Cardiac muscle cell (in vitro differentiated cells and primary cell): ENCODE measurements around the gene LUZP1. TPM values are rescaled to one million over a fixed set of nuclear protein-coding genes. Genes with fewer than 3 reads are reported as not detected.

Source experiments
- DNase-seq, 2 donors: peaks; one replicate each; pipeline versions ENCODE4 v3.0.0 to v3.0.0-alpha.2; 2010 to 2017; ENCODE audit warnings: low read depth in 1 of 2, low spot score in 1 of 2
- H3K27ac ChIP-seq: fragments of 200-600 bp; sonication (generic); 2 replicates; pipeline ENCODE4 v1.5.1; 2016
- H3K27me3 ChIP-seq: fragments of 200-600 bp; sonication (generic); 2 replicates; pipeline ENCODE4 v1.6.0; 2016; ENCODE audit warnings: control low read depth
- H3K36me3 ChIP-seq: fragments of 200-600 bp; sonication (generic); 2 replicates; pipeline ENCODE4 v1.5.1; 2016; ENCODE audit warnings: control low read depth
- H3K4me1 ChIP-seq: fragments of 200-600 bp; sonication (generic); 2 replicates; pipeline ENCODE4 v1.8.1; 2017; ENCODE audit warnings: low read depth, mild to moderate bottlenecking, mixed run types
- H3K4me3 ChIP-seq: fragments of 200-600 bp; sonication (generic); 2 replicates; pipeline ENCODE4 v1.5.1; 2016; ENCODE audit warnings: mild to moderate bottlenecking
- H3K9me3 ChIP-seq: fragments of 200-600 bp; sonication (generic); 2 replicates; pipeline ENCODE4 v1.5.1; 2017; ENCODE audit warnings: low read depth, mild to moderate bottlenecking, control low read depth
- polyA plus RNA-seq: library from polyadenylated mRNA; unstranded; fragments of >200 nt; fragmentation: Nextera tagmentation; extraction: Ambion mirVana; gene quantifications from 2 replicates; pipeline ENCODE4 v1.2.1, GENCODE V29; 2016
- total RNA-seq: library from RNA; depleted of rRNA; stranded (reverse); fragments of >200 nt; gene quantifications from 2 replicates; pipeline ENCODE4 v1.2.3, GENCODE V29; 2016
- TF ChIP-seq, protein P1 (sequence below): IDR thresholded peaks from 2 replicates; pipeline ENCODE4 v1.5.1; 2012; ENCODE audit warnings: low read depth, mild to moderate bottlenecking, low read length

The LUZP1 gene
- total and polyA plus RNA-seq, 2 experiments from 2014 or later = 26.6 to 35.2 TPM

DNA sequence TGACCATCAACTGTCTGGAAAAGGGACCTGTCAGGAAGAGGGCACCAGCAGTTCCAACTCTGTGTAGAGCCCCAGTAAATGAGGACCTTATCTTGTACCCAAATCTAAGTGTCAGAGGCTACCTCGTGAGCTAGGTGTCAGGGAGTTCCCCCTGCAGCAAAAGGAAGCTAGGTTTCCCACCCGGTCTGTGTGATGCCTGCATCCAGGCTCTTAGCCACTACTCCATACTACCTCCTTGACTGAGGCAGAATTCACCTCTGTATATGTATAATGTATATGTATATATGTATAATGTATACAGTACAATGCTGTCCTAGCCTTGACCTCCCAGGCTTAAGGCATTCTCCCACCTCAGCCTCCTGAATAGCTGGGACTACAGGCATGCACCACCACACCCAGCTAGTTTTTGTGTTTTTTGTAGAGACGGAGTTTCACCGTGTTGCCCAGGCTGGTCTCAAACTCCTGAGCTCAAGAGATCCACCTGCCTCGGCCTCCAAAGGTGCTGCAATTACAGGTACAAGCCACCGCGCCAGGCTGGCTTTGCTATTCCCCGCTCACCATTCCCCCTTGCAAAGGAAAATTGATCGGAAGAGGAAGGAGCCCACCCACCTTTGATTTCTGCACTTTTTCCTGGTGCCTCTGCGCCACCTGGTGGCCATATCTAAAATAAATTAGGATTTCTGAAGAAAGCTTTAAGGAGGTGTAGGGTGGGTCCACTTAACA, 15.7 kb upstream of the LUZP1 start:
- Histone ChIP-seq H3K4me1 (no peaks in the 10 kb centered on the region), H3K9me3 (no peaks in the 10 kb centered on the region), H3K27ac (no peak overlapping the region), H3K36me3 (no peaks in the 10 kb centered on the region), H3K4me3 (no peak overlapping the region), H3K27me3 (peaks cover 13% of the 10 kb centered on the region)
- DNase-seq = peak; percentile 61 to 76
- TF ChIP-seq, protein P1, sequence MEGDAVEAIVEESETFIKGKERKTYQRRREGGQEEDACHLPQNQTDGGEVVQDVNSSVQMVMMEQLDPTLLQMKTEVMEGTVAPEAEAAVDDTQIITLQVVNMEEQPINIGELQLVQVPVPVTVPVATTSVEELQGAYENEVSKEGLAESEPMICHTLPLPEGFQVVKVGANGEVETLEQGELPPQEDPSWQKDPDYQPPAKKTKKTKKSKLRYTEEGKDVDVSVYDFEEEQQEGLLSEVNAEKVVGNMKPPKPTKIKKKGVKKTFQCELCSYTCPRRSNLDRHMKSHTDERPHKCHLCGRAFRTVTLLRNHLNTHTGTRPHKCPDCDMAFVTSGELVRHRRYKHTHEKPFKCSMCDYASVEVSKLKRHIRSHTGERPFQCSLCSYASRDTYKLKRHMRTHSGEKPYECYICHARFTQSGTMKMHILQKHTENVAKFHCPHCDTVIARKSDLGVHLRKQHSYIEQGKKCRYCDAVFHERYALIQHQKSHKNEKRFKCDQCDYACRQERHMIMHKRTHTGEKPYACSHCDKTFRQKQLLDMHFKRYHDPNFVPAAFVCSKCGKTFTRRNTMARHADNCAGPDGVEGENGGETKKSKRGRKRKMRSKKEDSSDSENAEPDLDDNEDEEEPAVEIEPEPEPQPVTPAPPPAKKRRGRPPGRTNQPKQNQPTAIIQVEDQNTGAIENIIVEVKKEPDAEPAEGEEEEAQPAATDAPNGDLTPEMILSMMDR = peak; percentile 56

DNA sequence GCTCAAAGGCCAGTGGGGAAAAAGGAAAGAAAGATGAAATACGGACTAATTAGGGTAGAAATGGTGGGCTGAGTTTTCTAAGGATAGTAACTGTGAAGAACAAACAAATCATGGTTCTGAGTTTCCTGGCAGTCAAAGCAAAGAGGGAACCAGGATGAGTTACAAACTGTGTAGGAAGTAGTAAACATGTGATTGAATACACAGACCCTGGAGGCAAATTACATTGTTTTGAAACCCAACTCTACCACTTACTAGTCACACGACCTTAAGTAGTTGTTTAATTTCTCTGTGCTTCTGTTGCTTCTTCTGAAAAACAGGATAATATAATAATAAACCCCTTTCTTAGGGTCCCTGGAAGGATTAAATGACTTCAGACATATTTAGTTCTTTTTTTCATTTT, 11.2 kb upstream of the LUZP1 start:
- H3K27me3 ChIP-seq = peaks cover 34% of the 10 kb centered on the region
- TF ChIP-seq, protein P1 = no peak
- no peak for DNase-seq
- no peak overlapping the region for H3K4me3 ChIP-seq
- no peaks in the 10 kb centered on the region for H3K36me3 ChIP-seq
- H3K9me3 ChIP-seq = no peaks in the 10 kb centered on the region
- H3K4me1 ChIP-seq = peaks cover 7% of the 10 kb centered on the region
- H3K27ac ChIP-seq = no peak overlapping the region

DNA sequence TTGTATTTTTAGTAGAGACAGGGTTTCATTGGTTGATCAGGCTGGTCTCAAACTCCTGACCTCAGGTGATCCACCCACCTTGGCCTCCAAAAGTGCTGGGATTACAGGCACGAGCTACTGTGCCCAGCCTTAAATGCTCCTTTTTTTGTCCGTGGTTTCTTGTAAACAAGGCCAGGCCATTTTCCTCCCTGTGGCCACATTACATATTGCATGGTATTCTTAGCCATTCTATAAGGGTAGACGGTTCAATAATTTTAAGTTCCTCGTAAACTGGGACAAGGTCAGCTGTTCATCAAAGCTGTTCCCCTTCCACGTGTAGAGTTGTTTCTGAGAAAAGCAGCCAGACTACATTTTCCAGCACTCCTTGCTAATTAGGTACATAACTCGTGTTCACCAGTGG, 10.3 kb upstream of the LUZP1 start:
- Histone ChIP-seq H3K4me1 (peaks cover 7% of the 10 kb centered on the region), H3K36me3 (no peaks in the 10 kb centered on the region), H3K4me3 (no peak overlapping the region), H3K27me3 (peaks cover 36% of the 10 kb centered on the region), H3K27ac (no peak overlapping the region), H3K9me3 (no peaks in the 10 kb centered on the region)
- peak; percentile 12 to 57 for DNase-seq
- TF ChIP-seq, protein P1 = peak; percentile 28

DNA sequence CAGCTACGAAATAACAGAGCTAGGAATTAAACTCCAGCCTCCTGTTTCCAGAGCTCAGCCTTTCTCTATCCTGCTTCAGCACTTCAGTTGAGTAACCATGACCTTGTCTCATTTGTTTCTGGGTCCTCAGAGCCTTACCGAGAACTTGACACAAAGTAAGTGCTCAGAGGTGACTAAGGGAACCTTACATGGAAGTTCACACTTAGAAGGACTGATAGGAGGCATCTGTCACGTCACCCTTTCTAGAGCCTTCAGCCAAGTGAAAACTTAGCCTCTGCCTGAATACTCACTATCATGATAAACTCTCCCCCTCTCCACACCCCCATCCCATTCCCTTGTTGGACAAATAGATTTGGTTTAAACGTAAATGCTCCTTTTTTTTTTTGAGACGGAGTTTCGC, 9.8 kb upstream of the LUZP1 start:
- Histone ChIP-seq H3K9me3 (no peaks in the 10 kb centered on the region), H3K27me3 (peaks cover 32% of the 10 kb centered on the region), H3K4me1 (peaks cover 7% of the 10 kb centered on the region), H3K36me3 (no peaks in the 10 kb centered on the region), H3K4me3 (no peak overlapping the region), H3K27ac (no peak overlapping the region)
- peak; percentile 20 to 44 for DNase-seq
- TF ChIP-seq, protein P1 = no peak

DNA sequence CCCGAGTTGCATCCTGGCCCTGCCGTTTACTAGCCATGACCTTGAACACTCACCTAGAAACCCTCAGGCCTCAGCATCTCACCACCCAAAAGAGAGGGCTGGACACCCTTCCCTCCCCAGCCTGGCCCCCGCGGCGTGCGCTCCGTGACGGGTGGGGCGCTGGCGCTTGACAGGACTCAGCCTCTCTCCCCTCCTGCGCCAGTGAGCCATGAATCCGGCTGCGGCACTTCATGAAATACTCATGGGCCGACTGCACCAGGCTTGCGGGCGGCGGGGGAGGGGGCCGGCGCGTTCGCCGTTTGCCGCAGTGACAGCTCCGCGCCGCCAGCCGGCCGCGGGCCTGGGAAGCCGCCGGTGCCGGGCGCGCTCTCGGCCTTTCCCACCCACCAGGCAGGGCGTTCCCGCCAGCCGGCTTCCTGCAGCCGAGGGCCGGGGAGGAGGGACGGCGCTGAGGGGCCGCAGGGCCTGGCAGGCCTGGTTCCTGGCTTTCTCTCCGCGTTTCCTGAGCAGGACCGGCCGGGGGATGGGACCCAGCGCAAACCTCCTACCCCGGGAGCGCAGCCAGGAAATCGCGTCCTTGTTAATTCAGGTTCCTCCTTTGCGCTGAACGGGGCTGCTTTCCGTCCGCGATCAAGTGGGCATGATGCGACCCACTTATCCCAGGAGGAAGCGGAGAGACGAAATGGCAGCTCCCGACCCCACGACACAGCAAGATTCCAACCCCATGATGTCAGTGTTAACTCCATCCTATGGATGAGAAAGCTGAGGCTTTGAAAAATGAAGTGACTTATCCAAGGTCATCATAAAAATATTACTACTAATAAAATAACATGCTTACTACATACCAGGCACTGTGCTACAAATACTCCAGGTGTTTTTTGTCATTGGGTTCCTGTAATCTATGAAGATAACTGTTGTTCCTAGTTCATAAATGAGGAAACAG, 9.1 kb upstream of the LUZP1 start:
- H3K9me3 ChIP-seq = no peaks in the 10 kb centered on the region
- H3K4me3 ChIP-seq = peak overlapping the region; percentile 11
- no peaks in the 10 kb centered on the region for H3K36me3 ChIP-seq
- H3K4me1 ChIP-seq = peaks cover 7% of the 10 kb centered on the region
- peak; percentile 89 to 94 for DNase-seq
- H3K27ac ChIP-seq = peak overlapping the region; percentile 24
- peaks cover 32% of the 10 kb centered on the region for H3K27me3 ChIP-seq
- TF ChIP-seq, protein P1 = no peak
